Pancreas (tissue), 10 donors: ENCODE measurements around the gene BMPR1A. TPM values are rescaled to one million over a fixed set of nuclear protein-coding genes. Genes with fewer than 3 reads are reported as not detected.

ENCODE experiments used
- ATAC-seq, 4 donors: fragments of 200-7000 bp; cut with Tn5 transposase; one replicate each; pipeline versions ENCODE4 v1.8.0 to v1.9.1; 2020; ENCODE audit warnings: mild to moderate bottlenecking in 4 of 4, moderate library complexity in 4 of 4
- DNase-seq, 6 donors: peaks; one replicate each; pipeline ENCODE4 v3.0.0-alpha.2; 2020
- FAIRE-seq: peaks from 2 replicates; lab custom pipeline; 2012; peaks lifted over from hg19 to GRCh38; lab: Jason Lieb, UNC
- H3K27ac ChIP-seq, 4 donors: fragments of 200-600 bp; sonication (generic); 1 replicate in 3 of 4; 2 replicates in 1 of 4; pipeline versions ENCODE4 v1.5.0 to v1.8.0; 2020
- H3K27me3 ChIP-seq, 4 donors: fragments of 200-600 bp; one replicate each; pipeline ENCODE4 v1.8.0; 2021
- H3K36me3 ChIP-seq, 3 donors: fragments of 200-600 bp; sonication (generic) in 1 of 3; one replicate each; pipeline versions ENCODE4 v1.5.0 to v1.8.0; 2020 to 2021
- H3K4me1 ChIP-seq, 3 donors: fragments of 200-600 bp; one replicate each; pipeline ENCODE4 v1.8.0; 2021
- H3K4me3 ChIP-seq, 4 donors: fragments of 200-600 bp; sonication (generic) in 2 of 4; one replicate each; pipeline versions ENCODE4 v1.5.0 to v1.8.0; 2020 to 2021
- H3K9me3 ChIP-seq, 4 donors: fragments of 200-600 bp; one replicate each; pipeline ENCODE4 v1.8.0; 2021
- WGBS, 2 donors: extraction: QIAGEN DNeasy Blood & Tissue Kit; methylation state at CpG; one replicate each; pipeline ENCODE4 v1.1.7; 2013; 5-methylcytosine and 5-hydroxymethylcytosine counted together
- intact Hi-C, 3 donors: fragments of 100-400 bp; cut with DNase I; formaldehyde crosslinking; loops; one replicate each; pipeline versions ENCODE4 v1.11.1 to v1.14.2; 2022
- polyA plus RNA-seq, 2 donors: library from polyadenylated mRNA; stranded (reverse); fragments of 200-250 nt; gene quantifications; one replicate each; pipeline ENCODE4 v1.2.3, GENCODE V29; 2013
- total RNA-seq, 6 donors: library from RNA; stranded (reverse); fragmentation: NEBNext Ultra II Directional in 4 of 6; extraction: Animal tissue kit (Norgen Biotek cat#: 25700) in 4 of 6; gene quantifications; one replicate each; pipeline versions ENCODE4 v1.2.1 to v1.2.4, GENCODE V29; 2021 to 2023
- TF ChIP-seq, protein P1 (sequence below), 4 donors: fragments of 200-600 bp; sonication (generic) in 3 of 4; IDR thresholded peaks; one replicate each; pipeline versions ENCODE4 v1.5.0 to v1.8.0; 2021; ENCODE audit warnings: antibody characterized with exemption in 4 of 4
- donor health status: healthy with polysubstance abuse.
- donor health status: DM: no; HTN: no; CAD: no; lungs with moderate emphysema.
- donor health status: DM: no; HTN: no; CAD: no.
- donor health status: control.
- donor health status: control.
- donor health status: Bipolar disorder and iron deficiency.
- donor health status: DM: yes; HTN: yes; CAD: no.
- donor health status: DM: no; HTN: no; CAD: no.
- donor health status: DM: no; HTN: no; CAD: no.
- donor health status: DM: yes; HTN: yes; CAD: no.

BMPR1A gene
- total and polyA plus RNA-seq, 8 donors = 3.5 to 22.3 (median 11.1) TPM

DNA sequence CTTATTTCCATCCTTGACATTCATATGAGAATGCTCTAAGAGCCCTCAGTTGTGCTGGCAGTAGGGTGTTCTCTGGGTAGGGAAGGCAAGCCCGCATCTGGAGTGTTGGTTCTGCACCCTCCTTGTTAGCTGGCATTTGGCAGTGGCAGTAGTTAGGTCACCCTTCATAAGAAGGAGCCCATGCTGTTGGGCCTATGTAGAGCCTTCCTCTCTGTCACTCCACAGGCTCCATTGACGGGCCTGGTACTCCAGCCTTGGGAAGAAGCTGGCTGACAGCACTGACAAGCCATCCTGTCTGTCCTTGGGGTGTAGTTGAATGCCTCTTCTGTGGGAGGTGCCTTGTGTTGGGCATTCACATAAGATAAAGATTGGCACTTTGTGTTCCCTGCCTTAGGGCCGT lies 89.7 kb downstream of the BMPR1A start:
- no peaks in the 10 kb centered on the region for H3K4me1 ChIP-seq
- H3K4me3 ChIP-seq = no peak overlapping the region
- DNase-seq (no peak), ATAC-seq (no peak), FAIRE-seq (no peak)
- 88 to 94% methylated on average over 3 of the region's 3 CpGs for WGBS, 2 donors
- no peaks in the 10 kb centered on the region for H3K9me3 ChIP-seq
- H3K27ac ChIP-seq = no peak overlapping the region
- H3K27me3 ChIP-seq = no peaks in the 10 kb centered on the region
- intact Hi-C loops = no loop called here
- TF ChIP-seq, protein P1, sequence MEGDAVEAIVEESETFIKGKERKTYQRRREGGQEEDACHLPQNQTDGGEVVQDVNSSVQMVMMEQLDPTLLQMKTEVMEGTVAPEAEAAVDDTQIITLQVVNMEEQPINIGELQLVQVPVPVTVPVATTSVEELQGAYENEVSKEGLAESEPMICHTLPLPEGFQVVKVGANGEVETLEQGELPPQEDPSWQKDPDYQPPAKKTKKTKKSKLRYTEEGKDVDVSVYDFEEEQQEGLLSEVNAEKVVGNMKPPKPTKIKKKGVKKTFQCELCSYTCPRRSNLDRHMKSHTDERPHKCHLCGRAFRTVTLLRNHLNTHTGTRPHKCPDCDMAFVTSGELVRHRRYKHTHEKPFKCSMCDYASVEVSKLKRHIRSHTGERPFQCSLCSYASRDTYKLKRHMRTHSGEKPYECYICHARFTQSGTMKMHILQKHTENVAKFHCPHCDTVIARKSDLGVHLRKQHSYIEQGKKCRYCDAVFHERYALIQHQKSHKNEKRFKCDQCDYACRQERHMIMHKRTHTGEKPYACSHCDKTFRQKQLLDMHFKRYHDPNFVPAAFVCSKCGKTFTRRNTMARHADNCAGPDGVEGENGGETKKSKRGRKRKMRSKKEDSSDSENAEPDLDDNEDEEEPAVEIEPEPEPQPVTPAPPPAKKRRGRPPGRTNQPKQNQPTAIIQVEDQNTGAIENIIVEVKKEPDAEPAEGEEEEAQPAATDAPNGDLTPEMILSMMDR (IDR thresholded peaks at IDR 0.05) = no peak
- peaks cover 0 to 10% (median 0%) of the 10 kb centered on the region in 3 donors for H3K36me3 ChIP-seq

DNA sequence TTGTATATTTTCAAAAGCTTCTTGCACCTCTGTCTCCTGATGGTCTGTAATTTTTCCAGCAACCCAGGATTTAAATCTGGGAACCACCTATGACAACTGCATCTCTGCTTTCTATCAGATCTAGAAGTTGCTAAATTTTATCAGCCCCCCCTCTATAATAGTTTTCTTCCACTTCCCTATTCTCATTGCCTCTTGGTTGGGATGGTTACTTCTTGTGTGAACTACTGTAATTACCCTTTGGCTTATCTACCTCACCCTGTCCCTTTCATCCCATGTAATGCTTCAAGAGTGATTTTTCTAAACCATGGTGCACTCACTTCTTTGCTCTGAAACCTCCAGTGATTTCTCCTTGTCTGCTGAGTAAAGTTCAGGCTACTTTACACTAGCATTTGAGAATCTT lies 92.3 kb downstream of the BMPR1A start:
- no peak overlapping the region for H3K4me3 ChIP-seq
- intact Hi-C loops = no loop called here
- FAIRE-seq (no peak), ATAC-seq (no peak), DNase-seq (no peak)
- no peaks in the 10 kb centered on the region for H3K27me3 ChIP-seq
- peaks cover 0 to 3% (median 0%) of the 10 kb centered on the region in 3 donors for H3K36me3 ChIP-seq
- H3K4me1 ChIP-seq = no peaks in the 10 kb centered on the region
- TF ChIP-seq, protein P1 (IDR thresholded peaks at IDR 0.05) = no peak
- H3K27ac ChIP-seq = no peak overlapping the region
- no peaks in the 10 kb centered on the region for H3K9me3 ChIP-seq

DNA sequence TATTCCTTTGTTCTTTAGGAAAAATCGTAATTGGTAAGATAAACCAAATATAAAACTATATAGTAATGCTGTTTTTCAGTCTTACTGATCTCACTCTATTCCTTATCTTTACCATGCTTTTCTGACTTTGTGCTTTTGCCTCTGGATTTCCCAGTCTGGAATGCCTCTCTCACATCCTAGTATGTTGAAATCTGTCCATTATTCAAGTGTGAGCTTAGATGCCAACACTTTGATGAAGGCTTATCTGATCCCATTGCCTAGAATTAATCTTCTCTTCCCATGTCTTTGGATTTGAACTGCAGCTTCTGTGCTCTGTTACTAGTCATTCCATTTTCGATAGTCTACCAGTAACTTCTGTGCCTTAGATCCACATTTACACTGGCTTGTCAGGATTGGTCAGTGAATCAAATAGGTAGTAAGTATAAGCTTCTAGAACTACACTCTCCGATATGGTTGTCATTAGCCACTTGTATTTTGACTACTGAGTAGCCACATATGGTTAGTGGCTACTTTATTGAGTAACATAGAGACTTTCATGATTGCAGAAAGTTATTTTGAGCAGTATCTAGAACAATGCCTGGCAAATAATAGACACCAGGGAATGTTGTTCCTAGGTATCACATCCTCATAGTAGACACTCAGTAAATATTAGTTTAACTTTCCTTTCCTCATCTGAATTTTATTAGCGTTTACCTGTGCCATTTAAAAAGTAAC lies 92.9 kb downstream of the BMPR1A start:
- intact Hi-C loops = no loop called here
- no peaks in the 10 kb centered on the region for H3K4me1 ChIP-seq
- H3K36me3 ChIP-seq = no peaks in the 10 kb centered on the region
- DNase-seq (no peak), FAIRE-seq (no peak), ATAC-seq (no peak)
- TF ChIP-seq, protein P1 (IDR thresholded peaks at IDR 0.05) = no peak
- WGBS, 2 donors = 74 to 75% methylated on average over 4 of the region's 4 CpGs
- H3K9me3 ChIP-seq = no peaks in the 10 kb centered on the region
- H3K27me3 ChIP-seq = no peaks in the 10 kb centered on the region
- H3K4me3 ChIP-seq = no peak overlapping the region
- H3K27ac ChIP-seq = no peak overlapping the region

DNA sequence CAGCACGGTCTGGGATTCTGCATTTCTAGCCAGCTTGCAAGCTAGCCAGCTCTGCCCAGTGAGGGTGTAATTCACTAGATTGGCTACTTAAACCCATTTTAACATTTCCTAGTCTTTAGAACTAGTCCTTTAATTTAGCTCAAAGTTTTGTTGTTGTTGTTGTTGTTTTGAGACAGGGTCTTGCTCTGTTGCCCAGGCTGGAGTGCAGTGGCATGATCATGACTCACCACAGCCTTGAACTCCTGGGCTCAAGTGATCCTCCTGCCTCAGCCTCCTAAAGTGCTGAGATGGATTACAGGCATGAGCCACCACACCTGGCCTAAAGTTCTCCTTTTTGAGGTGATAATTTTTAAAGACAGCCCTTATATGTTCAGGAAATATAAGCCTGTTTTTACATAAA lies 94.1 kb downstream of the BMPR1A start:
- no peak overlapping the region for H3K4me3 ChIP-seq
- intact Hi-C loops = no loop called here
- DNase-seq (no peak), ATAC-seq (no peak), FAIRE-seq (no peak)
- H3K36me3 ChIP-seq = no peaks in the 10 kb centered on the region
- H3K4me1 ChIP-seq = no peaks in the 10 kb centered on the region
- TF ChIP-seq, protein P1 (IDR thresholded peaks at IDR 0.05) = no peak
- 95 to 98% methylated on average over 1 of the region's 1 CpG for WGBS, 2 donors
- no peaks in the 10 kb centered on the region for H3K9me3 ChIP-seq
- H3K27me3 ChIP-seq = no peaks in the 10 kb centered on the region
- no peak overlapping the region for H3K27ac ChIP-seq
